ENCODE results near the gene SLC27A3. TPM values are rescaled to one million over a fixed set of nuclear protein-coding genes. Genes with fewer than 3 reads are reported as not detected.

SLC27A3 gene
- total RNA-seq, 1 experiment from 2014 or later, result 11.1 TPM

- POLR2A ChIA-PET, result interaction anchor here (0.7 to 3.2 kb wide), 6 partner anchors 8 to 1246 kb away, joined by 3 to 26 read pairs (median 11); partner anchors contain the start of genes INTS3 and RPS27
- Mint-ChIP-seq H3K4me1 (ENCODE audit: insufficient read depth, unreplicated experiment) (peaks cover 36% of the 10 kb centered on the region), H3K27me3 (ENCODE audit: insufficient read depth, unreplicated experiment) (no peaks in the 10 kb centered on the region), H3K27ac (ENCODE audit: low read depth, unreplicated experiment) (no peak overlapping the region), H3K9me3 (ENCODE audit: unreplicated experiment) (no peaks in the 10 kb centered on the region), H3K4me3 (ENCODE audit: unreplicated experiment) (peak overlapping the region; percentile 70), H3K36me3 (ENCODE audit: insufficient read depth, unreplicated experiment) (peaks cover 18% of the 10 kb centered on the region)
- BruUV-seq (replicated peaks), result no TSS peak
- no peak for TF ChIP-seq CTCF (IDR thresholded peaks at IDR 0.05; ENCODE audit: unreplicated experiment)
- no peak for DNase-seq (ENCODE audit: unreplicated experiment)
- CTCF ChIA-PET, result interaction anchor here (0.8 to 1.0 kb wide), 3 partner anchors 20 to 210 kb away, joined by 3 to 5 read pairs (median 4); no protein-coding TSS in a partner anchor
- intact Hi-C loops (cut with micrococcal nuclease), result loop anchor here (1.0 kb wide), 1 partner anchor 209 kb away; the partner anchor contains the start of gene RAB13
These were observed 1.7 kb downstream of the SLC27A3 start for GRCh38 chr1:153776845-153777370.

DNA sequence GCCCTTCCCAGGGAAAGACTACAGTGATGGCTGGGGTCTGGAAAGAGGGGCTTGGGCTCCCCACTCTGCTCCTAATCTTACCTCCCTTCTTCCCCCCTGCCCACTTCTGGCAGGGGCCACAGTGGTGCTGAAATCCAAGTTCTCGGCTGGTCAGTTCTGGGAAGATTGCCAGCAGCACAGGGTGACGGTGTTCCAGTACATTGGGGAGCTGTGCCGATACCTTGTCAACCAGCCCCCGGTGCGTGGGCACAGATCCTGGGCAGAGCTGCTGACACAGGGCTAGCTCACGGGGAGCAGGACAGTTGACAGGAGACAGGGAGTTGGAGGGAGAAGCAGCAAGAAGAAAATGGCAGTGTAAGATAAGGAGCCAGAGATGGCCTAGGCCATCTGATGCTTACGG is 2.4 kb downstream of the SLC27A3 start:
- no peak overlapping the region for H3K4me3 Mint-ChIP-seq (ENCODE audit: unreplicated experiment)
- H3K9me3 Mint-ChIP-seq (ENCODE audit: unreplicated experiment), result no peaks in the 10 kb centered on the region
- no TSS peak for BruUV-seq (replicated peaks)
- H3K27ac Mint-ChIP-seq (ENCODE audit: low read depth, unreplicated experiment), result peak overlapping the region; percentile 11
- TF ChIP-seq CTCF (IDR thresholded peaks at IDR 0.05; ENCODE audit: unreplicated experiment), result no peak
- peaks cover 36% of the 10 kb centered on the region for H3K4me1 Mint-ChIP-seq (ENCODE audit: insufficient read depth, unreplicated experiment)
- intact Hi-C loops (cut with micrococcal nuclease), result no loop called here
- peaks cover 13% of the 10 kb centered on the region for H3K36me3 Mint-ChIP-seq (ENCODE audit: insufficient read depth, unreplicated experiment)
- peak; percentile 80 for DNase-seq (ENCODE audit: unreplicated experiment)
- POLR2A ChIA-PET, result interaction anchor here (0.7 to 2.6 kb wide), 2 partner anchors 50 to 1247 kb away, joined by 4 to 21 read pairs; partner anchors contain the start of gene INTS3
- no peaks in the 10 kb centered on the region for H3K27me3 Mint-ChIP-seq (ENCODE audit: insufficient read depth, unreplicated experiment)
- CTCF ChIA-PET, result interaction anchor here (0.6 to 0.8 kb wide), 2 partner anchors 209 to 266 kb away, joined by 3 read pairs; no protein-coding TSS in a partner anchor

- DNase-seq (ENCODE audit: unreplicated experiment), result no peak
- no peak overlapping the region for H3K4me3 Mint-ChIP-seq (ENCODE audit: unreplicated experiment)
- CTCF ChIA-PET, result interaction anchor here (0.6 to 0.9 kb wide), 3 partner anchors 19 to 266 kb away, joined by 3 read pairs; no protein-coding TSS in a partner anchor
- intact Hi-C loops (cut with micrococcal nuclease), result no loop called here
- H3K27me3 Mint-ChIP-seq (ENCODE audit: insufficient read depth, unreplicated experiment), result no peaks in the 10 kb centered on the region
- H3K9me3 Mint-ChIP-seq (ENCODE audit: unreplicated experiment), result no peaks in the 10 kb centered on the region
- no peak for TF ChIP-seq CTCF (IDR thresholded peaks at IDR 0.05; ENCODE audit: unreplicated experiment)
- no TSS peak for BruUV-seq (replicated peaks)
- POLR2A ChIA-PET, result interaction anchor here (0.7 to 3.1 kb wide), 2 partner anchors 9 to 212 kb away, joined by 3 to 12 read pairs; partner anchors contain the start of gene RPS27
- H3K4me1 Mint-ChIP-seq (ENCODE audit: insufficient read depth, unreplicated experiment), result peaks cover 40% of the 10 kb centered on the region
- peak overlapping the region; percentile 11 for H3K27ac Mint-ChIP-seq (ENCODE audit: low read depth, unreplicated experiment)
- peaks cover 16% of the 10 kb centered on the region for H3K36me3 Mint-ChIP-seq (ENCODE audit: insufficient read depth, unreplicated experiment)
These were observed 3.0 kb downstream of the SLC27A3 start for GRCh38 chr1:153778051-153778823.
